Spleen (tissue), 11 donors: ENCODE results near the gene GPR157. TPM values are rescaled to one million over a fixed set of nuclear protein-coding genes. Genes with fewer than 3 reads are reported as not detected.

Experiments
- DNase-seq: peaks from one replicate; pipeline ENCODE4 v3.0.0-alpha.2; 2020
- H3K27ac ChIP-seq, 8 donors: fragments of 200-600 bp; sonication (generic) in 7 of 8; 1 replicate in 4 of 8; 2 replicates in 4 of 8; pipeline versions ENCODE4 v1.5.0 to v1.8.0; 2016 to 2021; ENCODE audit warnings: inconsistent platforms in 4 of 8, mild to moderate bottlenecking in 4 of 8, moderate library complexity in 1 of 8
- H3K27me3 ChIP-seq, 7 donors: fragments of 200-600 bp; sonication (generic) in 6 of 7; replicated peaks in 1 of 7; 1 replicate in 4 of 7; 2 replicates in 3 of 7; pipeline versions ENCODE4 v1.5.0 to v1.8.0; 2016 to 2021; ENCODE audit warnings: inconsistent platforms in 3 of 7, mild to moderate bottlenecking in 1 of 7
- H3K36me3 ChIP-seq, 6 donors: fragments of 200-600 bp; sonication (generic) in 5 of 6; 1 replicate in 4 of 6; 2 replicates in 2 of 6; pipeline versions ENCODE4 v1.5.0 to v1.8.0; 2016 to 2021; ENCODE audit warnings: inconsistent platforms in 2 of 6
- H3K4me1 ChIP-seq, 6 donors: fragments of 200-600 bp; sonication (generic) in 5 of 6; 1 replicate in 3 of 6; 2 replicates in 3 of 6; pipeline versions ENCODE4 v1.5.0 to v1.8.0; 2016 to 2021; ENCODE audit warnings: inconsistent platforms in 3 of 6
- H3K4me3 ChIP-seq, 8 donors: fragments of 200-600 bp; sonication (generic) in 7 of 8; 1 replicate in 4 of 8; 2 replicates in 4 of 8; pipeline versions ENCODE4 v1.5.0 to v1.8.0; 2016 to 2021; ENCODE audit warnings: inconsistent platforms in 4 of 8, mild to moderate bottlenecking in 4 of 8, moderate library complexity in 2 of 8
- H3K9me3 ChIP-seq, 8 donors: fragments of 200-600 bp; sonication (generic) in 7 of 8; 1 replicate in 4 of 8; 2 replicates in 4 of 8; pipeline versions ENCODE4 v1.5.0 to v1.8.0; 2016 to 2021; ENCODE audit warnings: inconsistent platforms in 4 of 8
- CTCF ChIP-seq, 11 experiments: fragments of 200-600 bp in 7 of 11; fragments of 450-650 bp in 4 of 11; sonication (generic) in 4 of 11; IDR thresholded peaks in 8 of 11; conservative IDR thresholded peaks in 3 of 11; 1 replicate in 7 of 11; 2 replicates in 4 of 11; pipeline versions ENCODE4 v1.4.0 to v1.8.0; 2016 to 2021; ENCODE audit warnings: antibody characterized with exemption in 11 of 11, inconsistent platforms in 4 of 11, mild to moderate bottlenecking in 1 of 11
- POLR2A ChIP-seq, 3 donors: fragments of 450-650 bp; IDR thresholded peaks; one replicate each; pipeline ENCODE4 v1.5.1; 2017; ENCODE audit warnings: antibody characterized with exemption in 3 of 3, mild to moderate bottlenecking in 1 of 3
- POLR2AphosphoS5 ChIP-seq, 3 donors: sonication (generic); formaldehyde crosslinking; IDR thresholded peaks; one replicate each; pipeline ENCODE4 v1.5.1; 2017; ENCODE audit warnings: antibody characterized with exemption in 3 of 3
- WGBS, 5 donors: extraction: QIAGEN DNeasy Blood & Tissue Kit in 3 of 5; methylation state at CpG; one replicate each; pipeline versions ENCODE4 v1.1.5 to v1.1.7; 2013 to 2018; 5-methylcytosine and 5-hydroxymethylcytosine counted together
- intact Hi-C: fragments of 100-400 bp; cut with DNase I; formaldehyde crosslinking; loops from one replicate; pipeline ENCODE4 v1.15.0; 2023; ENCODE audit warnings: low total_unique reads
- polyA plus RNA-seq, 3 donors: library from polyadenylated mRNA; stranded (reverse); fragments of 200-250 nt; gene quantifications; one replicate each; pipeline ENCODE4 v1.2.1, GENCODE V29; 2013
- total RNA-seq, 7 donors: library from RNA; depleted of rRNA in 3 of 7; stranded (reverse); fragments of >200 nt in 3 of 7; fragmentation: NEBNext Ultra II Directional in 4 of 7; extraction: Animal tissue kit (Norgen Biotek cat#: 25700) in 4 of 7; gene quantifications; one replicate each; pipeline versions ENCODE4 v1.1.0 to v1.2.1, GENCODE V29; 2016 to 2021
- donor health status: healthy with polysubstance abuse.
- donor health status: DM: no; HTN: no; CAD: no; lungs with moderate emphysema.
- donor health status: DM: no; HTN: no; CAD: no.
- donor health status: Bipolar disorder and iron deficiency.
- donor health status: healthy.
- donor health status: DM: no; HTN: no; CAD: no.
- donor health status: DM: yes; HTN: yes; CAD: no.

The GPR157 gene
- total and polyA plus RNA-seq, 10 donors = 1.2 to 10.5 (median 6.8) TPM

GRCh38 chr1:9075022-9075421 is 53.9 kb downstream of the GPR157 start:
- H3K4me3 ChIP-seq = peak overlapping the region in 1 of 8 donors; percentile 26
- intact Hi-C loops = no loop called here
- DNase-seq = no peak
- H3K27me3 ChIP-seq = peaks cover 0 to 10% (median 0%) of the 10 kb centered on the region in 7 donors
- TF ChIP-seq POLR2A (IDR thresholded peaks at IDR 0.05) (no peak), POLR2AphosphoS5 (IDR thresholded peaks at IDR 0.05) (no peak), CTCF (IDR thresholded peaks at IDR 0.05 in 8 of 11, conservative IDR thresholded peaks at IDR 0.05 in 3 of 11) (no peak)
- H3K9me3 ChIP-seq = no peaks in the 10 kb centered on the region
- WGBS, 5 donors = 20 to 41% (median 22%) methylated on average over 5 of the region's 5 CpGs
- H3K4me1 ChIP-seq = peaks cover 8 to 87% (median 60%) of the 10 kb centered on the region in 6 donors
- H3K36me3 ChIP-seq = no peaks in the 10 kb centered on the region
- peak overlapping the region in 7 of 8 donors; percentile 50 to 78 (median 67) for H3K27ac ChIP-seq

- H3K4me3 ChIP-seq = no peak overlapping the region
- intact Hi-C loops = no loop called here
- no peak for TF ChIP-seq POLR2AphosphoS5 (IDR thresholded peaks at IDR 0.05)
- TF ChIP-seq POLR2A (IDR thresholded peaks at IDR 0.05) = no peak
- TF ChIP-seq CTCF (IDR thresholded peaks at IDR 0.05 in 8 of 11, conservative IDR thresholded peaks at IDR 0.05 in 3 of 11) = no peak
- WGBS, 5 donors = 61 to 86% (median 76%) methylated on average over 3 of the region's 3 CpGs
- no peaks in the 10 kb centered on the region for H3K36me3 ChIP-seq
- DNase-seq = no peak
- H3K4me1 ChIP-seq = peaks cover 4 to 87% (median 62%) of the 10 kb centered on the region in 6 donors
- no peaks in the 10 kb centered on the region for H3K27me3 ChIP-seq
- H3K27ac ChIP-seq = peak overlapping the region in 2 of 8 donors; percentile 31 to 78
- H3K9me3 ChIP-seq = no peaks in the 10 kb centered on the region
Measured at GRCh38 chr1:9073143-9073542, 55.8 kb downstream of the GPR157 start.

GRCh38 chr1:9071554-9072235 is 57.2 kb downstream of the GPR157 start:
- WGBS, 5 donors = 89 to 96% (median 95%) methylated on average over 20 to 50 of the region's 50 CpGs
- Histone ChIP-seq H3K4me3 (no peak overlapping the region), H3K27ac (no peak overlapping the region), H3K36me3 (no peaks in the 10 kb centered on the region), H3K9me3 (no peaks in the 10 kb centered on the region), H3K4me1 (peaks cover 6 to 87% (median 63%) of the 10 kb centered on the region in 6 donors), H3K27me3 (no peaks in the 10 kb centered on the region)
- intact Hi-C loops = no loop called here
- DNase-seq = peak; percentile 77
- TF ChIP-seq CTCF (IDR thresholded peaks at IDR 0.05 in 8 of 11, conservative IDR thresholded peaks at IDR 0.05 in 3 of 11) (no peak), POLR2AphosphoS5 (IDR thresholded peaks at IDR 0.05) (no peak), POLR2A (IDR thresholded peaks at IDR 0.05) (no peak)

GRCh38 chr1:9070486-9070885 is 58.4 kb downstream of the GPR157 start:
- Histone ChIP-seq H3K4me3 (no peak overlapping the region), H3K9me3 (no peaks in the 10 kb centered on the region), H3K36me3 (no peaks in the 10 kb centered on the region), H3K27me3 (no peaks in the 10 kb centered on the region), H3K27ac (peak overlapping the region in 2 of 8 donors; percentile 73 to 82), H3K4me1 (peaks cover 8 to 87% (median 59%) of the 10 kb centered on the region in 6 donors)
- intact Hi-C loops = no loop called here
- 71 to 86% (median 78%) methylated on average over 7 of the region's 7 CpGs for WGBS, 5 donors
- TF ChIP-seq POLR2A (IDR thresholded peaks at IDR 0.05) = no peak
- no peak for DNase-seq
